A549 treated with ZK216348 at 1 μM for 4 hours (cell line): ENCODE results near the gene CCDC77. TPM values are rescaled to one million over a fixed set of nuclear protein-coding genes. Genes with fewer than 3 reads are reported as not detected.

Experiments
- total RNA-seq: library from RNA; stranded (reverse); fragments of 200-300 nt; extraction: Qiagen RNA extraction; gene quantifications from 5 replicates; pipeline ENCODE4 v1.2.3, GENCODE V29; 2022; ENCODE audit warnings: low read depth

The CCDC77 gene
- 12.9 to 15.3 TPM (median 13.1 TPM) in 5 replicates for total RNA-seq

GRCh38 chr12:401235-402028, at the start of gene CCDC77:
TSS of gene CCDC77 (plus strand) at chr12:401644. CDS start at chr12:409384, 7,740 bp downstream.

GRCh38 chr12:389142-390096, 12.0 kb upstream of the CCDC77 start, which contains the start of gene KDM5A:
TSS of gene KDM5A (minus strand) at chr12:389320. CDS start at chr12:389091, 229 bp downstream.

DNA sequence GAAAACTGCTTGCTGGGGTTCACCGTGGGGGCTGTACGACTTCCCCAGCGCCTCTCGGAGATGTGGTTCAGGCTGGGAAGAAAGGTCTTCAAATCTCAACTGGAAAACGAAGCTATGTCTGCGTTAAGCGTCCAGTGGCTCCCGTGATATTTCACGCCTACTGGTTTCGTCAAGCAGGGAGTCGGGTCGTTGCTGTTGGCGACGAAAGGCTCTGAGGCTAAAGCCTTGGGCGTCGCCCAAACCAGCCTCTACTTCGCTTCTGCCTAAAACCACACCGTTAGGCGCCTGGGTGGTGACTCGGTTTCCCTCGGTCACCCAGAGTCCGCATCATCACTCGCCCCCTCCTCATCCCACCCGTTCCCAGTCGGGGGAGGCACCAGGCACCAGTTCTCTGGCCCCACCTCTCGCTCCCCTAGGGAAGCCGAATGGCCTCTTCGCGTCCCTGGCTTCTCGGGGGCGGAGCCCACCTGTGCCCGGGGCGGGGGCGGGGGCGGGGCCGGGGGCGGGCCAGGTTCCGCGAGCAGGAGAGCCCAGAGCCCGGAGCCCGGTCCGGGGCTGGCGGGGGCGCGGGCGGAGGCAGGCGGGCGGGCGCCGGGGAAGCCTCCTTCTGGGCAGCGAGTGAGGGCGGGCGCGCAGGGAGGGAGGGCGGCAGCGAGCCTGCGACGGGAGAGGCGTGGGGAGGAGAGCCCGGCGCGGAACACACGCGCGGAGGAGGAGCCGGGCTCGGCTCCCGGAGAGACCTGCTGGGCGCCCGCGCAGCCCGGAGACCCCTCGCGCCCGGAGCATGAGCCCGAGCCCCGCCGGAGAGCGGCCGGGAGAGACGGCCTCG, 58.2 kb downstream of the CCDC77 start, which contains the start of gene B4GALNT3:
TSS of gene B4GALNT3 (plus strand) at position 510 of the 829 bp plus-strand sequence. CDS start 438 bp downstream, outside the sequence.

Other genes with a start within 250 kb of the CCDC77 start
- 0.50 to 1.5 TPM (median 0.55 TPM) in 5 replicates for gene SLC6A12, start 187.5 kb upstream of the CCDC77 start, total RNA-seq
- gene SLC6A13, start 138.8 kb upstream of the CCDC77 start, total RNA-seq = 0.08 to 0.84 TPM (median 0.19 TPM) in 5 replicates
- gene KDM5A, start 12.3 kb upstream of the CCDC77 start, total RNA-seq = 16.5 to 25.4 TPM (median 22.7 TPM) in 5 replicates
- gene B4GALNT3, start 58.3 kb downstream of the CCDC77 start, total RNA-seq = 0.34 to 1.0 TPM (median 0.69 TPM) in 5 replicates